H1 (cell line): ENCODE measurements around the gene COL4A1. TPM values are rescaled to one million over a fixed set of nuclear protein-coding genes. Genes with fewer than 3 reads are reported as not detected.

Experiments used
- CTCF ChIA-PET: fragments of 300-600 bp; sonication (Branson Sonifier 250); formaldehyde crosslinking; loops from one replicate; lab custom pipeline; 2021; ENCODE audit not compliant: partially characterized antibody; lab: Charles Lee
- POLR2A ChIA-PET: fragments of 300-600 bp; sonication (Branson Sonifier 250); formaldehyde crosslinking; loops from one replicate; lab custom pipeline; 2021; ENCODE audit warnings: inconsistent platforms; ENCODE audit not compliant: partially characterized antibody; lab: Charles Lee
- DNase-seq, 2 experiments: peaks; one replicate each; pipeline versions ENCODE4 v3.0.0 to v3.0.0-alpha.2; 2010 to 2022; ENCODE audit warnings: low spot score in 2 of 2, low read depth in 1 of 2, mixed read lengths in 1 of 2
- FAIRE-seq: peaks from 2 replicates; lab custom pipeline; 2011; peaks lifted over from hg19 to GRCh38; lab: Jason Lieb, UNC
- H2AFZ ChIP-seq: 2 replicates; pipeline ENCODE4 v1.8.1; 2012; ENCODE audit warnings: low read length, inconsistent platforms
- H2AK5ac ChIP-seq: 2 replicates; pipeline ENCODE4 v1.6.1; 2013; ENCODE audit warnings: low read depth, low read length
- H2BK120ac ChIP-seq: replicated peaks from 2 replicates; pipeline ENCODE3; 2013; ENCODE audit warnings: low read depth, low read length, inconsistent platforms
- H2BK12ac ChIP-seq: 2 replicates; pipeline ENCODE4 v1.6.1; 2013; ENCODE audit warnings: low read depth, low read length
- H2BK15ac ChIP-seq: 2 replicates; pipeline ENCODE4 v1.6.1; 2013; ENCODE audit warnings: low read length
- H2BK20ac ChIP-seq: 2 replicates; pipeline ENCODE4 v1.6.1; 2013; ENCODE audit warnings: low read length
- H2BK5ac ChIP-seq: 2 replicates; pipeline ENCODE4 v1.6.1; 2013; ENCODE audit warnings: low read depth, low read length
- H3K14ac ChIP-seq: 2 replicates; pipeline ENCODE4 v1.6.1; 2013; ENCODE audit warnings: inconsistent platforms; ENCODE audit not compliant: insufficient read length
- H3K18ac ChIP-seq: 2 replicates; pipeline ENCODE4 v1.6.1; 2013; ENCODE audit warnings: low read length; ENCODE audit errors: extremely low read depth
- H3K23ac ChIP-seq: 2 replicates; pipeline ENCODE4 v1.6.1; 2013; ENCODE audit warnings: inconsistent platforms; ENCODE audit not compliant: insufficient read length
- H3K23me2 ChIP-seq: 2 replicates; pipeline ENCODE4 v1.6.1; 2013; ENCODE audit warnings: low read depth, low read length
- H3K27ac ChIP-seq: 2 replicates; pipeline ENCODE4 v1.6.1; 2011; ENCODE audit warnings: low read depth, low read length, inconsistent platforms
- H3K27me3 ChIP-seq, 4 experiments: replicated peaks in 1 of 4; 1 replicate in 1 of 4; 2 replicates in 3 of 4; pipeline versions ENCODE4 v1.6.1 to v1.8.1; 2011 to 2013; ENCODE audit warnings: low read length in 3 of 4, mild to moderate bottlenecking in 3 of 4, inconsistent platforms in 2 of 4, mixed read lengths in 2 of 4, moderate library complexity in 1 of 4; ENCODE audit not compliant: control insufficient read depth in 3 of 4, insufficient read depth in 3 of 4; ENCODE audit errors: extremely low read depth in 1 of 4
- H3K36me3 ChIP-seq, 4 experiments: 2 replicates each; pipeline versions ENCODE4 v1.6.1 to v1.8.1; 2011 to 2013; ENCODE audit warnings: mild to moderate bottlenecking in 4 of 4, low read length in 3 of 4, moderate library complexity in 2 of 4, control low read depth in 1 of 4, inconsistent platforms in 1 of 4; ENCODE audit not compliant: insufficient read depth in 4 of 4, control insufficient read depth in 2 of 4
- H3K4ac ChIP-seq: replicated peaks from 2 replicates; pipeline ENCODE3; 2013; ENCODE audit warnings: low read length, low read depth, mixed read lengths, inconsistent platforms; ENCODE audit not compliant: insufficient read length
- H3K4me1 ChIP-seq, 4 experiments: replicated peaks in 1 of 4; 1 replicate in 1 of 4; 2 replicates in 3 of 4; pipeline versions ENCODE4 v1.6.1 to v1.8.1; 2011 to 2013; ENCODE audit warnings: low read length in 3 of 4, inconsistent platforms in 2 of 4, mixed read lengths in 1 of 4; ENCODE audit not compliant: insufficient read depth in 4 of 4, control insufficient read depth in 3 of 4
- H3K4me2 ChIP-seq, 2 experiments: 2 replicates each; pipeline versions ENCODE4 v1.6.1 to v1.8.1; 2011 to 2013; ENCODE audit warnings: low read depth in 2 of 2, low read length in 2 of 2, control low read depth in 1 of 2, inconsistent platforms in 1 of 2, mild to moderate bottlenecking in 1 of 2; ENCODE audit not compliant: insufficient read depth in 1 of 2
- H3K4me3 ChIP-seq, 4 experiments: fragments of 200-600, 300-600 bp in 1 of 4; sonication (generic), shearing (Covaris generic), sonication (Bioruptor Twin) in 1 of 4; 2 replicates each; pipeline versions ENCODE4 v1.5.1 to v1.8.1; 2011 to 2016; ENCODE audit warnings: low read length in 4 of 4, low read depth in 3 of 4, control low read depth in 2 of 4, inconsistent platforms in 2 of 4, mild to moderate bottlenecking in 2 of 4, mixed read lengths in 1 of 4, moderate library complexity in 1 of 4; ENCODE audit not compliant: insufficient read depth in 2 of 4; ENCODE audit errors: extremely low read depth in 1 of 4
- H3K56ac ChIP-seq: replicated peaks from 2 replicates; pipeline ENCODE3; 2013; ENCODE audit warnings: low read depth, mild to moderate bottlenecking, mixed read lengths, low read length, inconsistent platforms; ENCODE audit not compliant: insufficient read length
- H3K79me1 ChIP-seq: 2 replicates; pipeline ENCODE4 v1.6.1; 2013; ENCODE audit warnings: low read depth, low read length, control low read depth
- H3K79me2 ChIP-seq, 2 experiments: 2 replicates each; pipeline versions ENCODE4 v1.6.1 to v1.8.1; 2012 to 2013; ENCODE audit warnings: low read length in 2 of 2, mild to moderate bottlenecking in 2 of 2, inconsistent platforms in 1 of 2; ENCODE audit not compliant: insufficient read depth in 2 of 2, control insufficient read depth in 1 of 2
- H3K9ac ChIP-seq, 4 experiments: replicated peaks in 1 of 4; 1 replicate in 1 of 4; 2 replicates in 3 of 4; pipeline versions ENCODE4 v1.6.1 to v1.8.1; 2011 to 2013; ENCODE audit warnings: low read depth in 3 of 4, low read length in 3 of 4, control low read depth in 2 of 4, mild to moderate bottlenecking in 2 of 4, moderate library complexity in 2 of 4, inconsistent platforms in 1 of 4; ENCODE audit errors: extremely low read depth in 1 of 4
- H3K9me3 ChIP-seq, 2 experiments: 2 replicates each; pipeline versions ENCODE4 v1.6.1 to v1.8.1; 2012 to 2013; ENCODE audit warnings: mild to moderate bottlenecking in 2 of 2, moderate library complexity in 2 of 2, control low read depth in 1 of 2, inconsistent platforms in 1 of 2, low read depth in 1 of 2, low read length in 1 of 2, mixed read lengths in 1 of 2; ENCODE audit not compliant: insufficient read depth in 2 of 2
- H4K20me1 ChIP-seq, 2 experiments: replicated peaks in 1 of 2; 2 replicates each; pipeline versions ENCODE3 to v1.8.1; 2011 to 2013; ENCODE audit warnings: inconsistent platforms in 2 of 2, low read length in 2 of 2, mild to moderate bottlenecking in 1 of 2; ENCODE audit not compliant: insufficient read depth in 2 of 2, control insufficient read depth in 1 of 2
- H4K5ac ChIP-seq: 2 replicates; pipeline ENCODE4 v1.6.1; 2013; ENCODE audit warnings: low read length, low read depth, mixed read lengths, inconsistent platforms; ENCODE audit not compliant: insufficient read length
- H4K8ac ChIP-seq: 2 replicates; pipeline ENCODE4 v1.8.0; 2013; ENCODE audit warnings: mild to moderate bottlenecking, moderate library complexity, low read length, inconsistent platforms; ENCODE audit not compliant: insufficient read depth; ENCODE audit errors: extremely low read depth
- H4K91ac ChIP-seq: replicated peaks from 2 replicates; pipeline ENCODE3; 2013; ENCODE audit warnings: low read length, mixed read lengths, inconsistent platforms; ENCODE audit not compliant: insufficient read length
- CEBPB ChIP-seq: IDR thresholded peaks from 2 replicates; pipeline ENCODE4 v1.6.1; 2012; ENCODE audit warnings: low read depth, low read length
- HDAC6 ChIP-seq: IDR thresholded peaks from one replicate; pipeline ENCODE4 v1.7.1; 2012; ENCODE audit warnings: low read depth, mild to moderate bottlenecking, inconsistent platforms, low read length, moderate library complexity
- KDM5A ChIP-seq: fragments of 200-600 bp; IDR thresholded peaks from 2 replicates; pipeline ENCODE4 v1.7.1; 2012; ENCODE audit warnings: mild to moderate bottlenecking, low read length, inconsistent platforms, mixed read lengths
- NANOG ChIP-seq: IDR thresholded peaks from 2 replicates; pipeline ENCODE4 v1.6.1; 2011; ENCODE audit warnings: low read length, low read depth, mild to moderate bottlenecking, inconsistent platforms; ENCODE audit not compliant: insufficient read depth, poor library complexity, severe bottlenecking
- RAD21 ChIP-seq, 2 experiments: IDR thresholded peaks in 1 of 2; conservative IDR thresholded peaks in 1 of 2; 2 replicates each; pipeline ENCODE4 v1.6.1; 2011; ENCODE audit warnings: low read depth in 2 of 2, low read length in 2 of 2, improper control_type of control experiment in 1 of 2, inconsistent platforms in 1 of 2, mild to moderate bottlenecking in 1 of 2, moderate library complexity in 1 of 2
- SIN3A ChIP-seq, 2 experiments: IDR thresholded peaks in 1 of 2; conservative IDR thresholded peaks in 1 of 2; 2 replicates each; pipeline ENCODE4 v1.6.1; 2011 to 2012; ENCODE audit warnings: low read length in 2 of 2, improper control_type of control experiment in 1 of 2, low read depth in 1 of 2, mild to moderate bottlenecking in 1 of 2
- SIRT6 ChIP-seq: IDR thresholded peaks from one replicate; pipeline ENCODE4 v1.7.1; 2012; ENCODE audit warnings: low read length, inconsistent platforms
- WGBS, 2 experiments: shearing (Covaris generic) in 1 of 2; methylation state at CpG; one replicate each; pipeline versions ENCODE4 v1.1.6 to v1.1.7; 2013 to 2015; ENCODE audit warnings: low lambda C conversion rate in 2 of 2, mixed read lengths in 2 of 2, inconsistent platforms in 1 of 2, low coverage in 1 of 2, missing lambda C conversion rate in 1 of 2; ENCODE audit not compliant: insufficient replicate concordance in 2 of 2, insufficient coverage in 1 of 2, insufficient read length in 1 of 2; ENCODE audit errors: extremely low coverage in 1 of 2, missing lambda C conversion rate in 1 of 2; 5-methylcytosine and 5-hydroxymethylcytosine counted together
- polyA plus RNA-seq, 7 experiments: library from polyadenylated mRNA; depleted of rRNA in 3 of 7; stranded (reverse) in 5 of 7; unstranded in 2 of 7; fragments of >200 nt in 5 of 7; fragments of 200-250 nt in 2 of 7; gene quantifications; 1 replicate in 5 of 7; 2 replicates in 1 of 7; 4 replicates in 1 of 7; pipeline versions ENCODE4 v1.2.1 to v1.2.3, GENCODE V29; 2011 to 2013; ENCODE audit warnings: missing spikeins in 2 of 7, mixed read lengths in 2 of 7
- total RNA-seq: library from RNA; stranded (reverse); fragmentation: NEBNext Ultra II Directional; extraction: Animal tissue kit (Norgen Biotek cat#: 25700); gene quantifications from 2 replicates; pipeline ENCODE4 v1.2.1, GENCODE V29; 2021

Gene COL4A1
- total and polyA plus RNA-seq, 2 of the 8 experiments (the other 6 are each of a cell fraction or from before 2014, with no cell fraction given) = 30.7 to 82.0 TPM

DNA sequence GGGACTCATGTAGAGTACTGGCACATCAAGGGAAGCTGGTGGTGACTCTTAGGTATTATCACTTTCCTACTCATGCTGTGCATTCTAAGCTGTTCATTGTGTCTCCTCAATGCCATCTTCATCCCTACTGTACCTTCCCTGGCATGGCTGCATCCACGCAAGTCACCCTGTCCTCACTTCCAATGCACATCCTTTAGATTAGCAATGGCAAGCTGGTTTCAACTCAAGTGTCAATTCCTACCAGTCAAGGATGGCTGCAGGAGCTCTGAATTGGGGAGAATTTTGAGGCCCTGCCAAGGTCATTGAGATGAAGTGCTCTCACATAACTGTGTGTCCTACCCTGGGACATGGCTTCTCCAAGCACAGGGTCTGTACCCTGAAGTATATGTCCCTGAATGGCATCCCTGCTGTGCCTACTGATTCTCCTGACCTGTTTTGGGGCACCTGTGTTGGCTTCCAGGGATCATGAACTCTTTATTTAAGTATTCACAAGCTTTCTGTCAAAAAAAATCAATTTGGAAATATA lies 24.6 kb downstream of the COL4A1 start:
- Histone ChIP-seq H3K4ac (no peak overlapping the region), H2BK15ac (no peak overlapping the region), H3K4me1 (peaks cover 0 to 2% (median 0%) of the 10 kb centered on the region in 4 experiments; a peak in 1 of 7 replicates), H3K23me2 (no peaks in the 10 kb centered on the region), H3K23ac (no peak overlapping the region), H2BK20ac (no peak overlapping the region), H2AFZ (no peak overlapping the region), H4K5ac (no peak overlapping the region), H4K91ac (no peak overlapping the region), H3K18ac (no peak overlapping the region), H4K8ac (no peak overlapping the region), H3K56ac (no peak overlapping the region), H3K27ac (no peak overlapping the region), H2BK120ac (no peak overlapping the region), H3K27me3 (no peaks in the 10 kb centered on the region), H3K9me3 (no peaks in the 10 kb centered on the region), H3K4me3 (no peak overlapping the region), H3K9ac (no peak overlapping the region), H3K14ac (no peak overlapping the region), H3K79me2 (peaks cover 0 to 3% of the 10 kb centered on the region in 2 experiments; a peak in 2 of 4 replicates), H3K79me1 (peaks cover 3% of the 10 kb centered on the region), H2AK5ac (no peak overlapping the region), H2BK5ac (no peak overlapping the region), H3K4me2 (no peak overlapping the region), H3K36me3 (no peaks in the 10 kb centered on the region; a peak in 2 of 8 replicates), H4K20me1 (peaks cover 1 to 7% of the 10 kb centered on the region in 2 experiments), H2BK12ac (no peak overlapping the region)
- WGBS, 2 experiments = 100% methylated on average over 1 of the region's 1 CpG; no CpG with 5 or more reads in 1 of the 2 experiments
- FAIRE-seq = no peak
- no peak for TF ChIP-seq CEBPB
- TF ChIP-seq HDAC6 = no peak
- no peak for TF ChIP-seq SIRT6
- TF ChIP-seq KDM5A = no peak
- no peak for TF ChIP-seq SIN3A (conservative IDR thresholded peaks at IDR 0.05 in 1 of 2, IDR thresholded peaks at IDR 0.05 in 1 of 2; ENCODE audit: low read depth in 1 of 2, low read length in 2 of 2)
- TF ChIP-seq RAD21 (IDR thresholded peaks at IDR 0.05 in 1 of 2, conservative IDR thresholded peaks at IDR 0.05 in 1 of 2; ENCODE audit: low read depth in 2 of 2, low read length in 2 of 2) = no peak
- TF ChIP-seq NANOG = no peak
- POLR2A ChIA-PET = no interaction called here
- DNase-seq = no peak
- CTCF ChIA-PET = interaction anchor here (1.0 to 1.8 kb wide), 3 partner anchors 8 to 63 kb away, joined by 4 read pairs; no protein-coding TSS in a partner anchor
